ENCODE results near the gene NT5DC1.
"Not testable (repeated sequence)": the region's sequence is repeated elsewhere in the genome, so short reads cannot be mapped to it uniquely, and the experiment has no call there.

The NT5DC1 gene

GRCh38 chr6:116282698-116283097 lies 182.0 kb downstream of the NT5DC1 start:
- DNase-seq = no peak

- no peak for DNase-seq
Observed at GRCh38 chr6:116283191-116283590, 182.5 kb downstream of the NT5DC1 start.

GRCh38 chr6:116284984-116285383 lies 184.3 kb downstream of the NT5DC1 start:
- DNase-seq = not testable (repeated sequence)

- DNase-seq = no peak
Observed at GRCh38 chr6:116286773-116287358, 186.2 kb downstream of the NT5DC1 start.

GRCh38 chr6:116287689-116288282 lies 187.1 kb downstream of the NT5DC1 start:
- no peak for DNase-seq

- no peak for DNase-seq
Observed at GRCh38 chr6:116289876-116290275, 189.2 kb downstream of the NT5DC1 start.

- no peak for DNase-seq
Observed at GRCh38 chr6:116290799-116291198, 190.1 kb downstream of the NT5DC1 start.

- DNase-seq = no peak
Observed at GRCh38 chr6:116291701-116292396, 191.2 kb downstream of the NT5DC1 start.

GRCh38 chr6:116292553-116292952 lies 191.9 kb downstream of the NT5DC1 start:
- no peak for DNase-seq

GRCh38 chr6:116298273-116298672 lies 197.6 kb downstream of the NT5DC1 start:
- no peak for DNase-seq

- DNase-seq = no peak
Observed at GRCh38 chr6:116298973-116299372, 198.3 kb downstream of the NT5DC1 start.

Data from stimulated activated CD4-positive, alpha-beta T cell treated with anti-CD3 and anti-CD28 coated beads, Interleukin-2, amount 100 ng/mL, for 48 hours (primary cell).